H9 (cell line): ENCODE data around the gene ANO6. TPM values are rescaled to one million over a fixed set of nuclear protein-coding genes. Genes with fewer than 3 reads are reported as not detected.

Source experiments
- DNase-seq: peaks from one replicate; pipeline ENCODE4 v3.0.0-alpha.2; 2017
- H2AFZ ChIP-seq: one replicate; pipeline ENCODE4 v1.6.1; 2013; ENCODE audit warnings: mild to moderate bottlenecking, low read length, control low read depth, moderate library complexity
- H2AK5ac ChIP-seq: 2 replicates; pipeline ENCODE4 v1.6.1; 2013; ENCODE audit warnings: low read length, control low read depth, mixed read lengths; ENCODE audit not compliant: insufficient read length
- H2BK120ac ChIP-seq: one replicate; pipeline ENCODE4 v1.6.1; 2013; ENCODE audit warnings: low read depth, mild to moderate bottlenecking, low read length, control low read depth, inconsistent platforms; ENCODE audit not compliant: poor library complexity, severe bottlenecking
- H2BK12ac ChIP-seq: 2 replicates; pipeline ENCODE4 v1.6.1; 2013; ENCODE audit warnings: low read length, control low read depth, mixed read lengths, low read depth; ENCODE audit not compliant: insufficient read length
- H2BK15ac ChIP-seq: 2 replicates; pipeline ENCODE4 v1.6.1; 2013; ENCODE audit warnings: low read depth, low read length, control low read depth
- H2BK20ac ChIP-seq: one replicate; pipeline ENCODE4 v1.6.1; 2013; ENCODE audit warnings: low read depth, mild to moderate bottlenecking, low read length, control low read depth, inconsistent platforms; ENCODE audit not compliant: poor library complexity, severe bottlenecking
- H2BK5ac ChIP-seq: 2 replicates; pipeline ENCODE4 v1.6.1; 2013; ENCODE audit warnings: low read length, control low read depth, mixed read lengths; ENCODE audit not compliant: insufficient read length
- H3K14ac ChIP-seq: 2 replicates; pipeline ENCODE4 v1.6.1; 2013; ENCODE audit warnings: low read length, control low read depth; ENCODE audit not compliant: insufficient read depth
- H3K18ac ChIP-seq: 2 replicates; pipeline ENCODE4 v1.6.1; 2013; ENCODE audit warnings: low read depth, mild to moderate bottlenecking, mixed read lengths, low read length, control low read depth; ENCODE audit not compliant: insufficient read length
- H3K23ac ChIP-seq: 2 replicates; pipeline ENCODE4 v1.6.1; 2013; ENCODE audit warnings: low read length, control low read depth, mixed read lengths, low read depth; ENCODE audit not compliant: insufficient read length
- H3K23me2 ChIP-seq: 2 replicates; pipeline ENCODE4 v1.6.1; 2013; ENCODE audit warnings: low read depth, mild to moderate bottlenecking, mixed read lengths, low read length, control low read depth; ENCODE audit not compliant: insufficient read length, poor library complexity, severe bottlenecking
- H3K27ac ChIP-seq: 2 replicates; pipeline ENCODE4 v1.5.1; 2013; ENCODE audit warnings: low read length, control low read depth, mixed read lengths, low read depth; ENCODE audit not compliant: insufficient read length
- H3K27me3 ChIP-seq: 2 replicates; pipeline ENCODE4 v1.6.1; 2013; ENCODE audit warnings: low read length, control low read depth, inconsistent platforms; ENCODE audit not compliant: insufficient read depth
- H3K4ac ChIP-seq: 2 replicates; pipeline ENCODE4 v1.6.1; 2013; ENCODE audit warnings: low read depth, mild to moderate bottlenecking, control low read depth, inconsistent platforms, low read length, moderate library complexity
- H3K4me1 ChIP-seq: 2 replicates; pipeline ENCODE4 v1.6.1; 2013; ENCODE audit warnings: low read length, control low read depth, inconsistent platforms; ENCODE audit not compliant: insufficient read depth
- H3K4me2 ChIP-seq: 2 replicates; pipeline ENCODE4 v1.6.1; 2013; ENCODE audit warnings: low read length, control low read depth, mixed read lengths; ENCODE audit not compliant: insufficient read length, insufficient read depth
- H3K56ac ChIP-seq: 2 replicates; pipeline ENCODE4 v1.6.1; 2013; ENCODE audit warnings: low read depth, mild to moderate bottlenecking, mixed read lengths, low read length, control low read depth; ENCODE audit not compliant: insufficient read length
- H3K79me1 ChIP-seq: 2 replicates; pipeline ENCODE4 v1.6.1; 2013; ENCODE audit warnings: low read depth, mild to moderate bottlenecking, moderate library complexity, low read length, control low read depth, inconsistent platforms; ENCODE audit not compliant: insufficient read depth, poor library complexity, severe bottlenecking
- H3K79me2 ChIP-seq: 2 replicates; pipeline ENCODE4 v1.6.1; 2013; ENCODE audit warnings: low read length, control low read depth, inconsistent platforms; ENCODE audit not compliant: insufficient read depth
- H3K9ac ChIP-seq: 2 replicates; pipeline ENCODE4 v1.6.1; 2013; ENCODE audit warnings: low read length, control low read depth, mixed read lengths; ENCODE audit not compliant: insufficient read length; ENCODE audit errors: extremely low read depth
- H3K9me3 ChIP-seq: one replicate; pipeline ENCODE4 v1.6.1; 2013; ENCODE audit warnings: low read depth, low read length, inconsistent platforms; ENCODE audit not compliant: control insufficient read depth
- H3T11ph ChIP-seq: one replicate; pipeline ENCODE4 v1.6.1; 2013; ENCODE audit warnings: mild to moderate bottlenecking, low read length, control low read depth, inconsistent platforms
- H4K20me1 ChIP-seq: one replicate; pipeline ENCODE4 v1.6.1; 2013; ENCODE audit not compliant: control insufficient read depth, insufficient read length, insufficient read depth
- H4K5ac ChIP-seq: 2 replicates; pipeline ENCODE4 v1.6.1; 2013; ENCODE audit warnings: low read depth, mild to moderate bottlenecking, mixed read lengths, low read length, control low read depth; ENCODE audit not compliant: insufficient read length
- H4K8ac ChIP-seq: replicated peaks from 2 replicates; pipeline ENCODE4 v1.6.1; 2013; ENCODE audit warnings: low read length, control low read depth, mixed read lengths, low read depth; ENCODE audit not compliant: insufficient read length
- H4K91ac ChIP-seq: 2 replicates; pipeline ENCODE4 v1.6.1; 2013; ENCODE audit warnings: low read depth, mild to moderate bottlenecking, moderate library complexity, mixed read lengths, low read length, control low read depth; ENCODE audit not compliant: insufficient read length
- H3K27ac Mint-ChIP-seq, 3 experiments: 2 replicates in 2 of 3; 3 replicates in 1 of 3; pipeline ENCODE4 v1.8.0; 2020 to 2021; ENCODE audit warnings: mixed read lengths in 3 of 3, mild to moderate bottlenecking in 1 of 3, moderate library complexity in 1 of 3
- H3K27me3 Mint-ChIP-seq: 2 replicates; pipeline ENCODE4 v1.8.0; 2021; ENCODE audit warnings: low read depth, mild to moderate bottlenecking, moderate library complexity, mixed read lengths
- H3K36me3 Mint-ChIP-seq, 3 experiments: 2 replicates in 2 of 3; 3 replicates in 1 of 3; pipeline ENCODE4 v1.8.0; 2020 to 2021; ENCODE audit warnings: low read depth in 3 of 3, mixed read lengths in 3 of 3; ENCODE audit not compliant: insufficient read depth in 1 of 3
- H3K4me1 Mint-ChIP-seq, 2 experiments: 2 replicates each; pipeline ENCODE4 v1.8.0; 2020; ENCODE audit warnings: mixed read lengths in 2 of 2
- H3K4me3 Mint-ChIP-seq, 2 experiments: 2 replicates in 1 of 2; 3 replicates in 1 of 2; pipeline ENCODE4 v1.8.0; 2020 to 2021; ENCODE audit warnings: mild to moderate bottlenecking in 2 of 2, mixed read lengths in 2 of 2, moderate library complexity in 1 of 2
- H3K9me3 Mint-ChIP-seq, 2 experiments: 2 replicates in 1 of 2; 3 replicates in 1 of 2; pipeline ENCODE4 v1.8.0; 2020; ENCODE audit warnings: mild to moderate bottlenecking in 2 of 2, mixed read lengths in 2 of 2, moderate library complexity in 1 of 2
- CTCF ChIP-seq: fragments of 200-600 bp; sonication (generic); conservative IDR thresholded peaks from 3 replicates; pipeline ENCODE4 v1.8.0; 2021; ENCODE audit warnings: antibody characterized with exemption, mild to moderate bottlenecking
- WGBS: extraction: QIAGEN DNeasy Blood & Tissue Kit; methylation state at CpG from one replicate; pipeline ENCODE4 v1.1.7; 2013; ENCODE audit warnings: missing lambda C conversion rate, low lambda C conversion rate, mixed read lengths; ENCODE audit not compliant: insufficient read length; ENCODE audit errors: extremely low coverage; 5-methylcytosine and 5-hydroxymethylcytosine counted together
- total RNA-seq: library from RNA; stranded (reverse); gene quantifications from 2 replicates; pipeline ENCODE4 v1.2.1, GENCODE V29; 2021

The ANO6 gene
- total RNA-seq, 1 experiment from 2014 or later = 24.3 TPM

- no peak overlapping the region for H3K27ac ChIP-seq
- no peaks in the 10 kb centered on the region for H3K9me3 ChIP-seq
- H2BK20ac ChIP-seq = no peak overlapping the region
- H3K27ac Mint-ChIP-seq = peak overlapping the region in 2 of 3 experiments; percentile 81 to 88; a peak in 3 of 7 replicates
- no peaks in the 10 kb centered on the region for H3K27me3 Mint-ChIP-seq
- no peak overlapping the region for H4K8ac ChIP-seq
- no peak overlapping the region for H2BK12ac ChIP-seq
- peaks cover 10% of the 10 kb centered on the region in 2 experiments for H3K4me1 Mint-ChIP-seq
- H2BK15ac ChIP-seq = no peak overlapping the region
- no CpG with 5 or more reads among the region's 5 CpGs for whole genome bisulfite sequencing
- H2BK5ac ChIP-seq = no peak overlapping the region
- H2AK5ac ChIP-seq = no peak overlapping the region
- no peak overlapping the region for H3T11ph ChIP-seq
- H3K79me1 ChIP-seq = peaks cover 11% of the 10 kb centered on the region
- H3K23ac ChIP-seq = no peak overlapping the region
- H3K4me1 ChIP-seq = peaks cover 4% of the 10 kb centered on the region; the same call in 1 of the 2 replicates
- no peak overlapping the region for H4K91ac ChIP-seq
- no peaks in the 10 kb centered on the region for H3K27me3 ChIP-seq
- H3K14ac ChIP-seq = no peak overlapping the region; the same call in 1 of the 2 replicates
- H2AFZ ChIP-seq = no peak overlapping the region
- no peak overlapping the region for H3K4me3 Mint-ChIP-seq
- no peak overlapping the region for H3K4ac ChIP-seq
- H3K9ac ChIP-seq = no peak overlapping the region
- H3K18ac ChIP-seq = no peak overlapping the region
- H3K56ac ChIP-seq = no peak overlapping the region
- no peaks in the 10 kb centered on the region for H3K23me2 ChIP-seq
- H4K5ac ChIP-seq = no peak overlapping the region
- no peak for DNase-seq
- H3K9me3 Mint-ChIP-seq = no peaks in the 10 kb centered on the region
- TF ChIP-seq CTCF = peak; percentile 58
- no peaks in the 10 kb centered on the region; a peak in 2 of 7 replicates for H3K36me3 Mint-ChIP-seq
- no peak overlapping the region for H2BK120ac ChIP-seq
- H3K4me2 ChIP-seq = no peak overlapping the region
- H4K20me1 ChIP-seq = no peaks in the 10 kb centered on the region
- no peaks in the 10 kb centered on the region for H3K79me2 ChIP-seq
These were observed 52.9 kb downstream of the ANO6 start for GRCh38 chr12:45268672-45269411.
